ENCODE results near the gene SCAMP4.

The SCAMP4 gene

GRCh38 chr19:1906985-1907562 is 1.9 kb downstream of the SCAMP4 start:
- no peak for TF ChIP-seq ZNF274 (IDR thresholded peaks at IDR 0.05; ENCODE audit: low read depth, low read length)
- H3K4me3 ChIP-seq (ENCODE audit: low read length) = no peak overlapping the region

- TF ChIP-seq ZNF274 (IDR thresholded peaks at IDR 0.05; ENCODE audit: low read depth, low read length) = no peak
- no peak overlapping the region for H3K4me3 ChIP-seq (ENCODE audit: low read length)
Measured at GRCh38 chr19:1907563-1908363, 2.6 kb downstream of the SCAMP4 start.

DNA sequence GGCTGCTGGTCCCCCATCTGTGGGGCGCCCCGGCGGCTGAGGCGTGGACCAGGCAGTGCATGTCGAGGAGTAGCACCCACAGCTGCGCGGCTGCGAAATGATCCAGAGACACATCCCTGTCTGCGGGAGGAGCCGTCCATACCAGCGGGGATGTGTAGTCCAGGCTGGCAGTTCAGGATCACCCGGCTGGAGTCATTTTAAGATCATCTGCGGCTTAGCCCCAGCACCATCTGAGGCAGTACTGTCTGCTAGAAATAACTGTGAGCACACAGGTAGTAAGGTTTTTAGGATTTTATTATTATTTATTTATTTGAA is 3.1 kb downstream of the SCAMP4 start:
- H3K4me3 ChIP-seq (ENCODE audit: low read length) = no peak overlapping the region

GRCh38 chr19:1909761-1910080 is 4.5 kb downstream of the SCAMP4 start:
- no peak for TF ChIP-seq ZNF274 (IDR thresholded peaks at IDR 0.05; ENCODE audit: low read depth, low read length)
- H3K4me3 ChIP-seq (ENCODE audit: low read length) = no peak overlapping the region

More for the DNA sequence above, 3.1 kb downstream of the SCAMP4 start:
- no peak for TF ChIP-seq ZNF274 (IDR thresholded peaks at IDR 0.05; ENCODE audit: low read depth, low read length)

- TF ChIP-seq ZNF274 (IDR thresholded peaks at IDR 0.05; ENCODE audit: low read depth, low read length) = no peak
- H3K4me3 ChIP-seq (ENCODE audit: low read length) = no peak overlapping the region
Measured at GRCh38 chr19:1910177-1910576, 5.0 kb downstream of the SCAMP4 start.

- H3K4me3 ChIP-seq (ENCODE audit: low read length) = no peak overlapping the region
- TF ChIP-seq ZNF274 (IDR thresholded peaks at IDR 0.05; ENCODE audit: low read depth, low read length) = no peak
Measured at GRCh38 chr19:1911098-1911497, 5.9 kb downstream of the SCAMP4 start.

- no peak overlapping the region for H3K4me3 ChIP-seq (ENCODE audit: low read length)
- no peak for TF ChIP-seq ZNF274 (IDR thresholded peaks at IDR 0.05; ENCODE audit: low read depth, low read length)
Measured at GRCh38 chr19:1911995-1912394, 6.8 kb downstream of the SCAMP4 start.

GRCh38 chr19:1912760-1913505 is 7.7 kb downstream of the SCAMP4 start:
- no peak for TF ChIP-seq ZNF274 (IDR thresholded peaks at IDR 0.05; ENCODE audit: low read depth, low read length)

DNA sequence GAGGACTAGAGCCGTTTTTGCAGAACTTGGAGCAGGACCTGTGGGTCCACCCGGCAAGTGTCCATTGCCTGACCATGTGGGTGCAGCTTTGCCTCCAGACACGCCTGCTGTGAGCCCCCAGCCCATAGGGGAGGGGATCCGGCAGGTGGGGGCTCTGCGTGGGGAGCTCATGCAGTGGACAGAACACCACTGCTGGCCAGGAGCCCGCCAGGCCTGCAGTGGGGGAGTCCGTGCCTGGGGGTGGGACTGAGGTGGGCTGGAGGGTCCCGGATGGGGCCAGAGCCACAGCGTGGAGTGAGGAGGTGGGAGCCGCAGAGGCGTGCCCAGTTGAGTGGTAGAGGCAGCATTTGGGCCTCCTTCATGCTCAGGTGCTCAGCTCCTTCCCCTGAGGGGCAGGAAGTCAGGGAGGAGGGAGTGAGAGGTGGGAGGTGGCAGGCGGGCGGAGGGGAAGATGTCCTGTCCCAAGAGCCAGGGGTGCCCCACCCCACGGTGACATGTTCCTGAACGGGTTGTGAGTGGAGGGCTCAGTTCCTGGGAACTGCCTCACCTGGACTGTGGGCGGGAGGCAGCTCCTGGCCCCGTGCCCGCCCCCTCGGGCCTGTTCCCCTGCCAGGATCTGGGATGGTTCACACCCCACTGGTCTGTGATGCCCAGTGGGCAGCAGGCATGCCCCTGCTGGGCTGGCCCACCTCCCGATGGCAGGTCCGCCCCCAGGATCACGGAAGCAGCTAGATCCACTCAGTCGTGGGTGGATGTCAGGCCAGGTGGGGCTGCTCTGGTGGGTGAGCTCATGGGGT is 8.8 kb downstream of the SCAMP4 start:
- H3K4me3 ChIP-seq (ENCODE audit: low read length) = no peak overlapping the region
- TF ChIP-seq ZNF274 (IDR thresholded peaks at IDR 0.05; ENCODE audit: low read depth, low read length) = no peak

More at GRCh38 chr19:1912760-1913505, 7.7 kb downstream of the SCAMP4 start:
- H3K4me3 ChIP-seq (ENCODE audit: low read length) = no peak overlapping the region

- TF ChIP-seq ZNF274 (IDR thresholded peaks at IDR 0.05; ENCODE audit: low read depth, low read length) = no peak
- no peak overlapping the region for H3K4me3 ChIP-seq (ENCODE audit: low read length)
Measured at GRCh38 chr19:1914826-1915341, 9.7 kb downstream of the SCAMP4 start.

DNA sequence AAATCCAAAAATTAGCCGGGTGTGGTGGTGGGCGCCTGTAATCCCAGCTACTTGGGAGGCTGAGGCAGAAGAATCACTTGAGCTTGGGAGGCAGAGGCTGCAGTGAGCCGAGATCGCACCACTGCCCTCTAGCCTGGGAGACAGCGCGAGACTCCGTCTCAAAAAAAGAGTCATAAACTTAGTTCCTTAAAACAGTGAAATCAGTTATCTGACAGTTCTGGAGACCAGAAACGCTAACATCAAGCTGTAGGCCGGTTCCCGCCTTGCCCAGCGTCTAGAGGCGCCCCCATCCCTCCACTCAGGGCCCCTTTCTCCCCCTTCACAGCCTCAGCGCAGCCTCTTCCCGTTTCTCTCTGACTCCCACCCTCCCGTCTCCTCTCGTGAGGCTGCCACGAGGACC is 11.9 kb downstream of the SCAMP4 start:
- H3K4me3 ChIP-seq (ENCODE audit: low read length) = no peak overlapping the region
- no peak for TF ChIP-seq ZNF274 (IDR thresholded peaks at IDR 0.05; ENCODE audit: low read depth, low read length)

GRCh38 chr19:1917926-1918325 is 12.7 kb downstream of the SCAMP4 start:
- no peak for TF ChIP-seq ZNF274 (IDR thresholded peaks at IDR 0.05; ENCODE audit: low read depth, low read length)
- no peak overlapping the region for H3K4me3 ChIP-seq (ENCODE audit: low read length)

DNA sequence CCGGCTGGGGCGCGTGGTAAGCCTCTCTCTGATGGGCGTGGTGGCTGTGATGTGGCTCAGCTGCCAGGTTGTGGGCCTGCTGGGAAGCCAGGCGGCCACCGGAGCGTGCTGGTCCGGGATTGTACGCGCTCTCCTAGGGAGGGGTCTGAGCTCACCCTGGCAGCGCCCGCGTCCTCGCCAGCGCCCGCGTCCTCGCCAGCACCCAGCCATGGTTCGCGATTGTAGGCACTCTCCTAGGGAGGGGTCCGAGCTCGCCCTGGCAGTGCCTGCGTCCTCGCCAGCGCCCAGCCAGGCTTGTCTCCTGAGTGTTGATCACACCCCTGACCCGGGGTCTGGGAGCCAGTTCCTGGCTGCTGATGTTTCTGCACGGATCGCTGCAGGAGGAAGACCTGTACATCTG is 13.8 kb downstream of the SCAMP4 start:
- H3K4me3 ChIP-seq (ENCODE audit: low read length) = no peak overlapping the region
- no peak for TF ChIP-seq ZNF274 (IDR thresholded peaks at IDR 0.05; ENCODE audit: low read depth, low read length)

DNA sequence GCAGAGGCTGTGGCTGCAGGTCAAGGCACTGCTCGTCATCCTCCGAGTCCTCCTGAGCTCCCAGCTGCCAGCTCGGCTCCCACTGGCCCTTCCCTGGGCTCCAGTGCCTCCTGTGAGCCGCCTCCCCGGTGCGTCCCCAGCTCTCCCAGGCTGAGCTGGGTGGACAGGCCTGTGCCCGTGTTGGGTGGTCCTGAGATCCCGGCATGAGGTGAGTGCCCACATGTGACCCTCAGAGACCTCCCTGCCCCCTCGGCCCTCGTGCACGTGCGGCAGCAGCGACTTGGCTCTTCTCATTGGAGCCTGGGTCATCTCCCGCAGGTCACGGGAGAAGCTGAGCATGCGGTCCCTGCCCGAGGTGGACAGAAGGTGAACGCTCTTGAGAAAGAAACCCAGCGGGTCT is 15.4 kb downstream of the SCAMP4 start:
- no peak for TF ChIP-seq ZNF274 (IDR thresholded peaks at IDR 0.05; ENCODE audit: low read depth, low read length)
- no peak overlapping the region for H3K4me3 ChIP-seq (ENCODE audit: low read length)
